Lower lobe of right lung (tissue), 2 donors: ENCODE data around the gene BPIFB4. TPM values are rescaled to one million over a fixed set of nuclear protein-coding genes. Genes with fewer than 3 reads are reported as not detected.

Experiments
- ATAC-seq, 2 donors: fragments of 200-7000 bp; cut with Tn5 transposase; one replicate each; pipeline ENCODE4 v1.9.1; 2020 to 2022; ENCODE audit warnings: mild to moderate bottlenecking in 2 of 2, moderate library complexity in 2 of 2
- DNase-seq: peaks from one replicate; pipeline ENCODE4 v3.0.0-alpha.2; 2020
- H3K27ac ChIP-seq: fragments of 200-600 bp; one replicate; pipeline ENCODE4 v1.8.0; 2022
- H3K27me3 ChIP-seq: fragments of 200-600 bp; one replicate; pipeline ENCODE4 v1.8.0; 2022; ENCODE audit warnings: low read depth
- H3K36me3 ChIP-seq: fragments of 200-600 bp; one replicate; pipeline ENCODE4 v1.8.0; 2022; ENCODE audit warnings: mild to moderate bottlenecking
- H3K4me1 ChIP-seq: fragments of 200-600 bp; one replicate; pipeline ENCODE4 v1.8.0; 2022
- H3K4me3 ChIP-seq: fragments of 200-600 bp; one replicate; pipeline ENCODE4 v1.8.0; 2022; ENCODE audit warnings: mild to moderate bottlenecking
- H3K9me3 ChIP-seq: fragments of 200-600 bp; one replicate; pipeline ENCODE4 v1.8.0; 2022
- intact Hi-C: fragments of 100-400 bp; cut with DNase I; formaldehyde crosslinking; loops from one replicate; pipeline ENCODE4 v1.11.0; 2022
- total RNA-seq: library from RNA; stranded (reverse); fragmentation: NEBNext Ultra II Directional; extraction: Animal tissue kit (Norgen Biotek cat#: 25700); gene quantifications from one replicate; pipeline ENCODE4 v1.2.1, GENCODE V29; 2021
- TF ChIP-seq, protein P1 (sequence below): fragments of 200-600 bp; IDR thresholded peaks from one replicate; pipeline ENCODE4 v1.8.0; 2022; ENCODE audit warnings: antibody characterized with exemption, mild to moderate bottlenecking
- donor health status: DM: no; HTN: yes; CAD: no; lungs with severe emphysema.

BPIFB4 gene
- total RNA-seq, 1 donor from 2014 or later, result not detected

DNA sequence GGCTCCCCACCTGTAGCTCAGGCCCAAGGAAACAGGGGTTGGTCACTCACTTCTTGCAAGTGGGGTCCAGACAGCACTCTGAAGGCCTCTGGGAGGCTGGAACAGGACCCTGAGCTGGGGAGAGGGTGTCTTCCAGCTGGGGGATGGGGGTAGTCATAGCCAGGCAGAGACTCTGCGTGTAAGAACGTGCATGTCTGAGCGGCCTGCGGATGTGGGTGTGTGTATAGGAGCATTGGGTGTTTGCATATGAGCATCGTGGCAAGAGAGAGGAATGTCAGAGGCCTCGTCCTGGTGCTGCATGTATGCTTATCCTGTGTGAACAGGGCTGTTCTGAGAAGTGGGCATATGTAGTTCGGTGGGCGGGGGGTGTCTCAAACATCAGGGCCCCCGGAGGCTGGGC lies 13.7 kb upstream of the BPIFB4 start:
- Histone ChIP-seq H3K27me3 (no peaks in the 10 kb centered on the region), H3K36me3 (no peaks in the 10 kb centered on the region), H3K4me1 (no peaks in the 10 kb centered on the region), H3K4me3 (no peak overlapping the region), H3K27ac (no peak overlapping the region), H3K9me3 (no peaks in the 10 kb centered on the region)
- ATAC-seq (no peak), DNase-seq (no peak)
- intact Hi-C loops, result no loop called here
- TF ChIP-seq, protein P1, sequence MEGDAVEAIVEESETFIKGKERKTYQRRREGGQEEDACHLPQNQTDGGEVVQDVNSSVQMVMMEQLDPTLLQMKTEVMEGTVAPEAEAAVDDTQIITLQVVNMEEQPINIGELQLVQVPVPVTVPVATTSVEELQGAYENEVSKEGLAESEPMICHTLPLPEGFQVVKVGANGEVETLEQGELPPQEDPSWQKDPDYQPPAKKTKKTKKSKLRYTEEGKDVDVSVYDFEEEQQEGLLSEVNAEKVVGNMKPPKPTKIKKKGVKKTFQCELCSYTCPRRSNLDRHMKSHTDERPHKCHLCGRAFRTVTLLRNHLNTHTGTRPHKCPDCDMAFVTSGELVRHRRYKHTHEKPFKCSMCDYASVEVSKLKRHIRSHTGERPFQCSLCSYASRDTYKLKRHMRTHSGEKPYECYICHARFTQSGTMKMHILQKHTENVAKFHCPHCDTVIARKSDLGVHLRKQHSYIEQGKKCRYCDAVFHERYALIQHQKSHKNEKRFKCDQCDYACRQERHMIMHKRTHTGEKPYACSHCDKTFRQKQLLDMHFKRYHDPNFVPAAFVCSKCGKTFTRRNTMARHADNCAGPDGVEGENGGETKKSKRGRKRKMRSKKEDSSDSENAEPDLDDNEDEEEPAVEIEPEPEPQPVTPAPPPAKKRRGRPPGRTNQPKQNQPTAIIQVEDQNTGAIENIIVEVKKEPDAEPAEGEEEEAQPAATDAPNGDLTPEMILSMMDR, result no peak

DNA sequence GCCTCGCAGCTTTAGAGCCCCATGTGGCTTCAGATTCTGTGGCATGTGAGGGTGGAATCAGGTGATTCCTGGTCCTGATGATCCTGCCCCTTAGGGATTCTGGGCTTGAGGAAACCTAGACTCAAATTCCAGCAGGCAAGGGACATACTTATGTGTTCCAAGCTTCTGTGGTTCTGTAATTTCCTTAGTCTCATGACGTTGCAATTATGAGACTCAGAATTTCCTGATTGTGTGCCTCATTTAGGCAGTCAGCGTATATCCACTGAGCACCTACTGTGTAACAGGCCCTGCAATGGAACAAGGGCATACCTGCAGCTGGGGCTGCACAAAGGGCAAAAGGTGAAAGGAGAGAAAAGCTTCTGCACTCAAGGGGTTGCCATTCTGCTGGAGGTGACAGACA lies 11.6 kb upstream of the BPIFB4 start:
- ATAC-seq (no peak), DNase-seq (no peak)
- H3K9me3 ChIP-seq, result no peaks in the 10 kb centered on the region
- TF ChIP-seq, protein P1, result no peak
- no peaks in the 10 kb centered on the region for H3K4me1 ChIP-seq
- H3K36me3 ChIP-seq, result no peaks in the 10 kb centered on the region
- H3K27me3 ChIP-seq, result no peaks in the 10 kb centered on the region
- no peak overlapping the region for H3K4me3 ChIP-seq
- intact Hi-C loops, result no loop called here
- no peak overlapping the region for H3K27ac ChIP-seq

DNA sequence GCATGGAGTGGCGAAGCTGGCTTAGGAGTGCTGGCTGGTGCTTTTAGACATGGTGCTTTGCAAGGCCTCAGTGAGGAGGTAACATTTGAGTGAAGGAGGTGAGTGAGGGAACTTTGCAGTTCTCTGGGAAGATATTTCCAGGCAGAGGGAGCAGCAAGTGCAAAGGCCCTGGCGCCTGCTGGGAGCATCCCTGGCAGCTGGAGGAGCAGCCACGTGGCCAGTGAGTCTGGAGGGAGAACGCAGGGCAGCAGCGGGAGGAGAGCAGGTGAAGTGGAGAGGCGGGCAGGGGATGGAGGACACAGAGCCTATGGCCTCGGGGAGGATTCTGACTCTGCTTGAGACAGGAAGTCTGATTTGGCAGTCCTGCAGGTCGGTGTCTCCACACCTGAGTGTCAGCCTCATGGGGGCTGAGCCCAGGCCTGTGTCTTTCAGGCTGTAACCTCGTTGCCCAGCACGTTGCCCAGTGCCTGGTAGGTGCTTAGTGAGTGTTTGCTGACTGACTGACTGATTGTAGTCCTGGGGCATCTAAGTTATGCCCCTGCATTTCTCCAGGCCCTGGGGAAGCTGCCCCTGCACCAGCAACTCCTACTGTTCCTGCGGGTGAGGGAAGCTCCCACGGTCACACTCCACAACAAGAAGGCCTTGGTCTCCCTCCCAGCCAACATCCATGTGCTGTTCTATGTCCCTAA lies 11.0 kb upstream of the BPIFB4 start:
- no peaks in the 10 kb centered on the region for H3K4me1 ChIP-seq
- ATAC-seq (no peak), DNase-seq (no peak)
- H3K36me3 ChIP-seq, result no peaks in the 10 kb centered on the region
- intact Hi-C loops, result no loop called here
- no peaks in the 10 kb centered on the region for H3K27me3 ChIP-seq
- H3K27ac ChIP-seq, result no peak overlapping the region
- TF ChIP-seq, protein P1, result no peak
- H3K9me3 ChIP-seq, result no peaks in the 10 kb centered on the region
- H3K4me3 ChIP-seq, result no peak overlapping the region

DNA sequence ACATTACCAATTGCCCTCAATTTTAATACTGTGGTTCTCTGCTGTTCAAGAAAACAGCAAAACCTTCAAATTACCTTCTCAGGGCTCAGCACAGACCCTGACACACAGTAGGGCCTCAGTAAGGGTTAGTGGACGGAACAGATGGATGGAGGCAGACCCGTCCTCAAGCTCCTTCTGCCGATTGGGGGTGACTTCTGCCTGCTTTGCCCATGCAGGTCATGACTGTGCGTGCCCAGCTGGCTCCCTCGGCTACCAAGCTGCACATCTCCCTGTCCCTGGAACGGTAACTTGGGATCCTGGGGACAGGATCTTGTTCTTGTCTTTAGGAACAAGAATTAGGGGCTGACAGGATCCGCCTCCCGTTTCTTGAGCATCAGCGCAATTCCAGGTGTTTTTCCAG lies 9.8 kb upstream of the BPIFB4 start:
- ATAC-seq (no peak), DNase-seq (no peak)
- intact Hi-C loops, result no loop called here
- no peaks in the 10 kb centered on the region for H3K9me3 ChIP-seq
- no peak overlapping the region for H3K4me3 ChIP-seq
- H3K36me3 ChIP-seq, result no peaks in the 10 kb centered on the region
- no peaks in the 10 kb centered on the region for H3K4me1 ChIP-seq
- H3K27me3 ChIP-seq, result no peaks in the 10 kb centered on the region
- H3K27ac ChIP-seq, result no peak overlapping the region
- TF ChIP-seq, protein P1, result no peak

DNA sequence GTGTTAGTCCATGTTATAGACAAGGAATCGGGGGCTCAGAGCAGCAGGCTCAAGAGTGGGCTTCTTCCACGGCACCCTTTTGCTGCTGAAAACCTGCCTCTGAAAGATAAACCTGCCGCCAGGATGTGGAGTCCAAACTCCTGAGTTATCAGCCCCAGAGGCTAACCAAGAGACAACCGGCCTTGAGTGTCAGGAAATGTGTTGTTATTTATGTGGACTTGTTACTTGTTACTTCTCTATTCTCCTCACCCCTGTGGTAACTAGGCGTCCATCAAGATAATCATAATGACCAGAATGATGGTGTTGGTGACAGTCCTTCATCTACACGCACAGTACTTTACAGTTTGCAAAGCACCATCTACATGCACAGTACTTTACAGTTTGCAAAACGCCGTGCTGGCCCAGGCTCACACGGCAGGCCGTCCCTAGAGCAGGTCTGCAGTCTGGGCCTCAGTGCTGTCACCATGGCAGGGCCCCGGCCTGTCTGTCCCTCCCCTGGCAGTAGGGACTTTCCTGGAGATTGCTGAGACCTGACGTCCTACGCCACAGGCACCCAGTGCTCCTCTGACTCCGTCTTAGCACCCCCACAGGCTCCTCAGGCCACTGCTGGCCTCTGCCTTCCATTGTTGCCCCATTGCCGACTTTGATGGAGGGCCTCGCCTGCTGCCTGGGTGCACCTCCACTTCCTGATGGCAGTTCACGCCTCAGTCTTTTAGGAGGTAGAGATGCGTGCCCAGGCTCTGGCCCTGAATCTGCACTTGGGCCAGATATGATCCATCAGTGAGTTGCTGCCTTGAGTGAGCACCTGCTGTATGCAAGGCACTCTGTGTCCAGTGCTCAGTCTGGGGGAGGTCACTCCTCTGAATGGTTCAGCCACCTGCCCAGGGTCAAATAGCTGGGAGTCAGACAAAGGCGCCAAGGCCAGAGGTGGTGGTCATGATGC lies 9.1 kb upstream of the BPIFB4 start:
- intact Hi-C loops, result no loop called here
- no peaks in the 10 kb centered on the region for H3K9me3 ChIP-seq
- TF ChIP-seq, protein P1, result no peak
- H3K4me1 ChIP-seq, result no peaks in the 10 kb centered on the region
- DNase-seq (no peak), ATAC-seq (no peak)
- H3K4me3 ChIP-seq, result no peak overlapping the region
- H3K27ac ChIP-seq, result no peak overlapping the region
- H3K36me3 ChIP-seq, result no peaks in the 10 kb centered on the region
- H3K27me3 ChIP-seq, result no peaks in the 10 kb centered on the region
